NCI-H2107 treated with DMSO at 0.1 percent for 48 hours (cell line): ENCODE data around the gene PRR33.
"Not testable (repeated sequence)": the region's sequence is repeated elsewhere in the genome, so short reads cannot be mapped to it uniquely, and the experiment has no call there.

Experiments used
- DNase-seq: peaks from one replicate; lab custom pipeline; 2025; ENCODE audit not compliant: unreplicated experiment; lab: John Stamatoyannopoulos, UW

Gene PRR33

GRCh38 chr11:1878137-1879031, 13.3 kb downstream of the PRR33 start:
- no peak for DNase-seq

- no peak for DNase-seq
These were observed 14.2 kb downstream of the PRR33 start for GRCh38 chr11:1877211-1878136.

GRCh38 chr11:1876361-1877063, 15.2 kb downstream of the PRR33 start:
- no peak for DNase-seq

- DNase-seq, result not testable (repeated sequence)
These were observed 15.8 kb downstream of the PRR33 start for GRCh38 chr11:1875851-1876301.

- no peak for DNase-seq
These were observed 16.4 kb downstream of the PRR33 start for GRCh38 chr11:1875093-1875850.

- not testable (repeated sequence) for DNase-seq
These were observed 17.1 kb downstream of the PRR33 start for GRCh38 chr11:1874441-1875092.

- DNase-seq, result not testable (repeated sequence)
These were observed 17.9 kb downstream of the PRR33 start for GRCh38 chr11:1873813-1874150.

- DNase-seq, result no peak
These were observed 18.5 kb downstream of the PRR33 start for GRCh38 chr11:1873048-1873812.

- DNase-seq, result no peak
These were observed 19.3 kb downstream of the PRR33 start for GRCh38 chr11:1872267-1872985.

- no peak for DNase-seq
These were observed 20.2 kb downstream of the PRR33 start for GRCh38 chr11:1871531-1871930.

GRCh38 chr11:1870721-1871466, 20.8 kb downstream of the PRR33 start:
- no peak for DNase-seq

GRCh38 chr11:1870326-1870696, 21.4 kb downstream of the PRR33 start:
- DNase-seq, result no peak

- DNase-seq, result no peak
These were observed 22.0 kb downstream of the PRR33 start for GRCh38 chr11:1869427-1870325.

GRCh38 chr11:1868636-1869291, 22.9 kb downstream of the PRR33 start:
- no peak for DNase-seq

GRCh38 chr11:1868056-1868635, 23.5 kb downstream of the PRR33 start:
- no peak for DNase-seq

- DNase-seq, result no peak
These were observed 24.3 kb downstream of the PRR33 start for GRCh38 chr11:1867381-1867780.
